HG03097 (cell line): ENCODE measurements around the gene ROBO1.

Experiments used
- ATAC-seq: cut with Tn5 transposase; IDR thresholded peaks from one replicate; pipeline ENCODE4 v1.9.1; 2021; ENCODE audit not compliant: unreplicated experiment, low FRiP score

The ROBO1 gene

DNA sequence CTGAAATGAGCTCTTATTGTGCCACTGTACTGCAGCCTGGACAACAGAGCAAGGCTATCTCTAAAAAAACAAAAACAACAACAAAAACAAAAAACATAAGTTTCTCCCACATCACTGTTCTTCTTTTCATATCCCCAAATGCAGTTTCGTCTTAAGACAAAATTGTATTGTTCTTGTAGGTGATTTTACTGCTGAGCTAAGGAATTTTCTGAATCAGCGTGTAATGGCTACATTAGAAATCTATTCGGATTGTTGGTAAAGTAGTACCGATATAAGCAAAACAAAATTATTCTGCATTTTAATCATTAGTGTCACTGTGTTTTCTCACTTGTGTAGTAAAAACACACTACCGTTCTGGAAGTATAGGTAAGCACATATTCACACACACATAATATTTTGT is 512.5 kb downstream of the ROBO1 start:
- ATAC-seq = no peak

GRCh38 chr3:79253704-79254103 is 514.1 kb downstream of the ROBO1 start:
- no peak for ATAC-seq

GRCh38 chr3:79253271-79253670 is 514.5 kb downstream of the ROBO1 start:
- no peak for ATAC-seq

DNA sequence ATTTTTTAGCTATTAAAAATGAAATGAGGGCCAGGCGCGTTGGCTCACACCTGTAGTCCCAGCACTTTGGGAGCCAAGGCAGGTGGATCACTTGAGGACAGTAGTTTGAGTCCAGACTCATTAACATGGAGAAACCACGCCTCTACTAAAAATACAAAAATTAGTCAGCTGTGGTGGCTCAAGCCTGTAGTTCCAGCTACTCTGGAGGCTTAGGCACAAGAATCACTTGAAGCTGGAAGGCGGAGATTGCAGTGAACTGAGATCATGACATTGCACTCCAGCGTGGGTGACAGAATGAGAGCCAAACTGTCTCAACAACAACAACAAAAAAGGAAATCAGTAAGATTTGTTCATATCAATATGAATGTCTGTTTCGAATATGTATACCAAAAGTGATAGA is 517.1 kb downstream of the ROBO1 start:
- ATAC-seq = no peak

GRCh38 chr3:79249701-79250100 is 518.1 kb downstream of the ROBO1 start:
- ATAC-seq = no peak

- no peak for ATAC-seq
Observed at GRCh38 chr3:79247725-79248043, 520.1 kb downstream of the ROBO1 start.

GRCh38 chr3:79246875-79247724 is 520.7 kb downstream of the ROBO1 start:
- ATAC-seq = no peak

DNA sequence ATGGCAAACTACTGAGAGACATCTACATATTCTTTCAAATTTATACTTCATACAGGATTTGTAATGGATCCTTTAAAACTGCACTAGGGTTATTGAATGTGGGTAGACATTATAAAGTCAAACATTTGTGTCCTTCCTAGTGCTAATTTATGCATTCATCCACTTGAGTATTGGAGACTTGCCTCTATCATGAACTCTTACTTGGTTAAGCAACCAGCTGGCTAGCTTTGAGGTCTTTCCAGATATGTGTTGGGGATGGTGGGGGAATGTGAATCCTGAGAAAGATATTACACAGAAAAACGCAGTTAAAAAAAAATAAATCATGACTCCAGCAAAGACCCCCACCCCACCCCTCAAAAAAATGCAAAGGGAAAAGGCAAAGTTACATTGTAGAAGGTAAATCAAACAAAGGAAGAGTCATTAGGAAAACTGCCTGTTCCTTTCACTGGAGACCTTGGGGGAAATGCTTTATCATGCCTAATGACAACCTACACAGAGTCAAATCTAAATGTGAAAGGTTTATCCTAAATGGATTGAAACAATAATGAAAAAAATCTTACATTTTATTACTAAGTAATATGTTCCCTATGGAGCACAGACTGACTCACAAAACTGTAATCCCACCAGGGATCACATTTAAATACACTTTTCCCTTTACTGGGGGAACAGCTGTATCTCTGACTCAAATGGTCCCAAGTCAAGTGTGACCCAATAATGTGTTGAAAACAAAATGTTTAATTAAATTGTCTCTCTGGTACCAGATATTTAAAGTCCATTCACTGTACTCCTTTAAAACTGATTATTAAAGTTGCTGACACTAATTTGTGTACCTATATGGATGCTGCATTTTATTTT is 522.3 kb downstream of the ROBO1 start:
- ATAC-seq = no peak

GRCh38 chr3:79236496-79236895 is 531.3 kb downstream of the ROBO1 start:
- ATAC-seq = no peak

GRCh38 chr3:79233431-79234060 is 534.3 kb downstream of the ROBO1 start:
- no peak for ATAC-seq

- no peak for ATAC-seq
Observed at GRCh38 chr3:79230266-79230665, 537.5 kb downstream of the ROBO1 start.

DNA sequence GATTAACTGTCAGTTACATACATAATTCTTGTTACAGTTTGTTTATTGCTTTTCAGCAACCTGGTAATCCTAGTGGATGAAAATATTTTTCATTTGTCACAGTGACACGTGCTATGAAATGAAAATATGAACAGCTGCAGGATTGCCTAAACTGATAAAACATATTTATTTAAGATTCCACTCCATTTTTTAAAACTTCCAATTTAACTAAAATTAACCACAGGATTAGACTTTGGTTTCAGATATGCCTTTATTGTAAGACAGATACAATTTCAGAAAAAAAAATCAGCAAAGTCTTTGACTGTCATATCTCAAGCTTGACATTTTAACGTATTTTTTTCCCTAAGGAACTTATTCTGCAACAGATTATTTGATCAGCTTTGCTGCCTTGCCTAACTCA is 550.7 kb downstream of the ROBO1 start:
- ATAC-seq = no peak

- ATAC-seq = no peak
Observed at GRCh38 chr3:79215286-79215685, 552.5 kb downstream of the ROBO1 start.

- ATAC-seq = no peak
Observed at GRCh38 chr3:79211586-79212359, 556.0 kb downstream of the ROBO1 start.

DNA sequence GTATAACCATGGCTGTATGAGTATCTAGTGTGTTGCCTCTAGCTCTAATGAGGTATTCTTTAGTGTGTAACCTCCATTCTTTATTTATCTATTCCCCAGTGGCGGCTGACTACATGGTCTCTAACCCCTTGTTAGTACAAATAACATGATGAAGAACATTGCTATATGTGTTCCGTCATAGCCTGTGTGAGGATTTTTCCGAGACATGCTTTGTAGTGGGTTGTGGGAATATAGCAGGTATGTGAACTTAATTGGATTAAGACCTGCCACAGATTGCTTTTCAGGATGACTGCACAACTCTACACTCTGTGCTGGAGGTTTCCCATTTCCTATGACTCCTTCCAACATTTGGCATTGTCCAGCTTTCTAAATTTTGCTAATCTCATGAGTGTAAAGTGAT is 563.4 kb downstream of the ROBO1 start:
- no peak for ATAC-seq

- ATAC-seq = no peak
Observed at GRCh38 chr3:79203144-79203519, 564.7 kb downstream of the ROBO1 start.

GRCh38 chr3:79202471-79203143 is 565.2 kb downstream of the ROBO1 start:
- no peak for ATAC-seq

- ATAC-seq = no peak
Observed at GRCh38 chr3:79200456-79200855, 567.3 kb downstream of the ROBO1 start.

GRCh38 chr3:79199966-79200365 is 567.8 kb downstream of the ROBO1 start:
- no peak for ATAC-seq

DNA sequence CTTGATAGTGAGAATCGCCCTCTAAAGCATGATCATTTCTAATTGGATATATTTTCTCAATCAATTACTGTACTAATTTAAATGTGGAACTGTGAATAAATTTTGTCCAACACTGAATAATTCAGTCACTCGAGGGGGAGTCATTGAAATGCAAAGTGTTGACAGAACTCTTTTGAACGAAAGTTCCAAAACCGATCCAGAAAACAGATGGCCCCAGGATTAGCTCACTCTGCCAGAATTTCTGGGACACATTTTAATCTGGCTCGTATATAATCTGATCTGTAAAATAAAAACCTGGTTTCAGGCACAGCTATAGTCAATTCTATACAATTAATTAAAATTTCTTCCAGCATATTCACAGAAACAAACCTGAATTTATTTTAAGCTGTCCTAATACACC is 580.4 kb downstream of the ROBO1 start:
- no peak for ATAC-seq
